VCaP (cell line): ENCODE results near the gene PRRT2.
"Not testable (repeated sequence)": the region's sequence is repeated elsewhere in the genome, so short reads cannot be mapped to it uniquely, and the experiment has no call there.

Experiments used
- H3K27ac ChIP-seq: fragments of 450-650 bp; 2 replicates; pipeline ENCODE4 v1.5.1; 2017
- TF ChIP-seq, protein P1 (sequence below): fragments of 450-650 bp; conservative IDR thresholded peaks from 2 replicates; pipeline ENCODE4 v1.5.1; 2017; ENCODE audit warnings: mild to moderate bottlenecking, moderate library complexity

PRRT2 gene

DNA sequence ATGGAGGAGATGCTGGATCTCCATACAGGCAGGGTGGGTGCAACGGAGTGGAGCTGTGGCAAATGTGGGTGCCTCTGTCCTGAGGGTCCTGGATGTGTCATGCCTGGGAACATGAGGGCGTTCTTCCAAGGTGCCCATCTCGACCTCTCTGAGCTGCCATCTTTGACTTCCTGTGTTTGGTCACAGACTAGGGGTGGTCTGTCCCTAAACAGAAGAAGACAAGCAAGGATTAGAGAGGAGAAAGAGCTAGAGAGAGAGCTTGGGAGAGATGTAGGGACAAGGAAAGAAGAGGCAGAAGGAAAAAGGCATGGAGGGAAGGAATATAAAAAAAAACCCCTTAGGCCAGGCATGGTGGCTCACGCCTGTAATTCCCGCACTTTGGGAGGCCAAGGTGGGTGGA lies 37.3 kb upstream of the PRRT2 start:
- no peak overlapping the region for H3K27ac ChIP-seq
- TF ChIP-seq, protein P1, sequence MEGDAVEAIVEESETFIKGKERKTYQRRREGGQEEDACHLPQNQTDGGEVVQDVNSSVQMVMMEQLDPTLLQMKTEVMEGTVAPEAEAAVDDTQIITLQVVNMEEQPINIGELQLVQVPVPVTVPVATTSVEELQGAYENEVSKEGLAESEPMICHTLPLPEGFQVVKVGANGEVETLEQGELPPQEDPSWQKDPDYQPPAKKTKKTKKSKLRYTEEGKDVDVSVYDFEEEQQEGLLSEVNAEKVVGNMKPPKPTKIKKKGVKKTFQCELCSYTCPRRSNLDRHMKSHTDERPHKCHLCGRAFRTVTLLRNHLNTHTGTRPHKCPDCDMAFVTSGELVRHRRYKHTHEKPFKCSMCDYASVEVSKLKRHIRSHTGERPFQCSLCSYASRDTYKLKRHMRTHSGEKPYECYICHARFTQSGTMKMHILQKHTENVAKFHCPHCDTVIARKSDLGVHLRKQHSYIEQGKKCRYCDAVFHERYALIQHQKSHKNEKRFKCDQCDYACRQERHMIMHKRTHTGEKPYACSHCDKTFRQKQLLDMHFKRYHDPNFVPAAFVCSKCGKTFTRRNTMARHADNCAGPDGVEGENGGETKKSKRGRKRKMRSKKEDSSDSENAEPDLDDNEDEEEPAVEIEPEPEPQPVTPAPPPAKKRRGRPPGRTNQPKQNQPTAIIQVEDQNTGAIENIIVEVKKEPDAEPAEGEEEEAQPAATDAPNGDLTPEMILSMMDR: no peak

DNA sequence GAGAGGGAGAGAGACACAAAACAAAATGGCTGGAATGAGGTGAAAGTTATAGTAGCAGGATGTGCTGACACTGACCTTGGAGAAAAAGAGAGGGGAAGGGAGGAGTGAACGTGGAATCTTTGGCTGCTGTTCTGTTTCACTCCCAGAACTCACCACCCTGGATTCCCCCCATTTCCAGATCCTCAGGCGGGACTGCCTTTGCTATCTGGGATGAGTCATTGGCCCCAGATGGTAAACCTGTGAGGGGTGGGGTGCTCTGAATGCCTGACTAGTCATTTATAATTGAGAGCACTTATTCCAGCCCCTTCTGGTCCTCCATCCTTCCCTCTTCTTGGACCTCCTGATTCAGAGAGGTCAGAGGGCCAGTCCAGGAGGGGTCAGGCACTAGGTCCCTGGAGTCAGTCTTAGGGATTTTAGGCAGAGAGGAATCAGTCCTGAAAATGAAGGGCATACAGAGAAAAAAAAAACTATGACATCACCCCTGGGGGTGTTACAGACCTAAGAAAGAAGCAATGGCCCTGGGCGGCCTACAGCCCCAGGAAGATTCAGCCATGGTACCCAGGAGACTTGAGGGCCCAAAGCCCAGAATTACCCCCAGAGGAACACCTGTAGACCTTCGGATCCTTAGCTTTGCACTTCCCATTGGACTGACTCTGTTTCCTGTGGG lies 36.1 kb upstream of the PRRT2 start:
- TF ChIP-seq, protein P1: no peak
- no peak overlapping the region for H3K27ac ChIP-seq

DNA sequence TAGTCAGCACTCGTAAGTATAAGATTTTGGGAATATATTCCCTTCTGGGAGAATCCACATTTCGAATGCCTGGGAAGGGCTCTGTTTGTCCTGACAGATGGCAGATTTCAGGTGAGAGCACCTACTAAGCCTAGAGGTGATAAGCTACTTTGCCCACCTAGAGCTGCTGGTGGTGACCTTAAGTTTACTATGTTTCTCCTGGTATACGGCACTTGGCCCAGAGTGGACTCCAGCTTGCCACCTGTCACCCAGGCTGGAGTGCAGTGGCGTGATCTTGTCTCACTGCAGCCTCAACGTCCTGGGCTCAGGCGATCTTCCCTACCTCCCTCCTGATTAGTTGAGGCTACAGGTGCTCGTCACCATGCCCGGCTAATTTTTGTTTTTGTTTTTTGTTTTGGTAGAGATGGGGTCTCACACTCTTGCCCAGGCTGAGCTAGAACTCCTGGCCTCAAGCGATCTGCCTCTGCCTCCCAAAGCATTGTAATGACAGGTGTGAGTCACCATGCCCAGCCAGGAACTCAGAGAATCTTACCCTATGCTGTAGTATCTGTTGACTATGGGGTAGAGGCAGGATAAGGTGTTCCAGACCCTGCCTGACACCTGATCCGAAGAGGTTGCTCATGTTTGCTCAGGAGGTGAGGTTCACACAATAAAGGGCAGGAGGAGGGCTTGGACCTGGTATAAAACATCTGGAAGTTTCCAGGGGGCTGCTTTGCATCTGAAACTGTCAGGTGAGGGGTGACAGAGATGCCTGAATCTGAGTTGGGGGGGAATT lies 34.2 kb upstream of the PRRT2 start, which contains the start of gene ZG16:
TSS of gene ZG16 (plus strand) at position 681 of the 775 bp plus-strand sequence. CDS start 1,011 bp downstream, outside the sequence.
- no peak within 1 kb of the TSS for H3K27ac ChIP-seq
- TF ChIP-seq, protein P1: no peak

DNA sequence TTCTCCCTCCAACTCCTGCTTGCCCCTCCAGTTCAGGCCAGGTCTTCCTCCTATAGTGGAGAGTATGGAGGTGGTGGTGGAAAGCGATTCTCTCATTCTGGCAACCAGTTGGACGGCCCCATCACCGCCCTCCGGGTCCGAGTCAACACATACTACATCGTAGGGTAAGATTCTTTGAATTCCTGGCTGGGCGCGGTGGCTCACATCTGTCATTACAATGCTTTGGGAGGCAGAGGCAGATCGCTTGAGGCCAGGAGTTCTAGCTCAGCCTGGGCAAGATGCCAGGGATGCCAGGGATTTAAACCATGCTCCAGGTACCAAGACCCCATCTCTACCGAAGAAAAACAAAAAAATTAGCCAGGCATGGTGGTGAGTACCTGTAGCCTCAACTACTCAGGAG lies 32.5 kb upstream of the PRRT2 start:
- no peak overlapping the region for H3K27ac ChIP-seq
- TF ChIP-seq, protein P1: no peak

DNA sequence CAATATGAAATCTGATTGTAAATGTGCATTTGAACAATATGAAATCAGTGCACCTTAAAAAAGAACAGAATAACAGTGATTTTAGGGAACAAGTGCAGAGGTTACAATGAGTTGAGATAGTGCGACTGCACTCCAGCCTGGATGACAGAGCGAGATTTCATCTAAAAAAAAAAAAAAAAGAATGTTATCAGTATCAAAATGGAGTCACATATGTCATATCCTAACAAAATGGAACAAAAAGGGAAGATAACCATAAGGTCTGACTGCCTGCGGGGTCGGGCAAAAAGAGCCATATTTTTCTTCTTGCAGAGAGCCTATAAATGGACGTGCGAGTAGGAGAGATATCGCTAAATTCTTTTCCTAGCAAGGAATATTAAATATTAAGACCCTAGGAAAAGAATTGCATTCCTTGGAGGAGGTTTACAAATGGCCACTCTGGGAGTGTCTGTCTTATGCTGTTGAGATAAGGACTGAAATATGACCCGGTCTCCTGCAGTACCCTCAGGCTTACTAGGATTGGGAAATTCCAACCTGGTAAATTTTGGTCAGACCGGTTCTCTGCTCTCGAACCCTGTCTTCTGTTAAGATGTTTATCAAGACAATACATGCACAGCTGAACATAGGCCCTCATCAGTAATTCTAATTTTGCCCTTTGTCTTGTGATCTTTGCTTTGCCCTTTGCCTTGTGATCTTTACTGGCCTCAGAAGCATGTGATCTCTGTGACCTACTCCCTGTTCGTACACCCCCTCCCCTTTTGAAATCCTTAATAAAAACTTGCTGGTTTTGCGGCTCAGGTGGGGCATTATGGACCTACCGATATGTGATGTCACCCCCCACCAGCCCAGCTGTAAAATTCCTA lies 28.7 kb upstream of the PRRT2 start:
- H3K27ac ChIP-seq: not testable (repeated sequence)

DNA sequence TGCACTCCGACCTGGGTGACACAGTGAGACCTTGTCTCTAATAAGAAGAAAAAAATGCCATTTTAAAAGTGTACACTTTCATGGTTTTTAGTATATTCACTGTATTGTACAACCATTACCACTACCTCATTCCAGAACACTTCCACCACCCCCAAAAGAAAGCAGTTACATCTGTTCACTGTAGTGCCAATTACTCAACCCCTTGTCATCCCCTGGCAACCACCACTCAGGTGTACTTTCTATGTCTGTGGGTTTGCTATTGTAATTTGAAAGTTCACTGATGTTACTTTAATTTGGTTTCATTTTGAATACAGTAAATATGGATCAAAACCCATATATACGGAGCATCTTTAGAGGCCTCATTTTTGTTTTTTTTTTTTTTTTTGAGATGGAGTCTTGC lies 27.8 kb upstream of the PRRT2 start:
- TF ChIP-seq, protein P1: no peak
- H3K27ac ChIP-seq: no peak overlapping the region

DNA sequence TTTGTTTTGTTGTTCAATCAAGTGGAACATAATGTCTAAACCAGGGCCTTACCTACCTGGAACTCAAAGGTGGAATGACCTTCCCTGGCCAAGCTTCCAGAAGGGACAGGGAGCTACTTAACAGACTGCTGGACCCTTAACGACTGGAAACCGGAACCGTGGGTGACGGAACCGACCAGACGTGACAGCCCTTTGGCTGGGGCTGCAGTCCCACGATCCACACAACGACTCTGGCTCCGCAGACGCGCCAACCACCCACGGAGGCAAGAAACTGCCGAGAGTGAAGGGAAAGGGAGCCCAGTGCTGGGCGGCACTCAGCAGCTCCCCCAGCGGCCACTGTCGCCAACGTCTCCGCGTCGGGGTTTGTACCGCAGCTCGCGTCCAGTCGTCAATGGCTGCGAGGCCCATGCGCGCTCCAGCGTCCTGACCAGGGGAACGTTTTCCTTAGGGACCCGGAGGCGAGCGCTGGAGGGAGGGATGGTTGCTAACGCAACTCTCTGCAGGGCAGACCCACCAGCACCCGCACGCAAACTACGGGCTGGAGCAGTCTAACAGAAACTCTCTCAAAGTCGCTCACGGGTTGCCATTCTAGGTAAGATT lies 27.0 kb upstream of the PRRT2 start:
- TF ChIP-seq, protein P1: no peak
- H3K27ac ChIP-seq: no peak overlapping the region

DNA sequence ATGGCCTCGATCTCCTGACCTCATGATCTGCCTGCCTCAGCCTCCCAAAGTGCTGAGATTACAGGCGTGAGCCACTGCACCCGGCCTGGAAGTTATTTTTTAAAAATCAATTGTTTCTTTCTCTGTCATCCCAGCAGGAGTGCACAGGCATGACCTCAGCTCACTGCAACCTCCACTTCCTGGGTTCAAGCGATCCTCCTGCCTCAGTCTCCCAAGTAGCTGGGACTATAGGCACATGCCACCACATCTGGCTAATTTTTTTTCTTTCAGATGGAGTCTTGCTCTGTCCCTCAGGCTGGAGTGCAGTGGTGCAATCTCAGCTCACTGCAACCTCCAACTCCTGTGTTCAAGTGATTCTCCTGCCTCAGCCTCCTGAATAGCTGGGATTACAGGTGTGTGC lies 24.8 kb upstream of the PRRT2 start:
- H3K27ac ChIP-seq: not testable (repeated sequence)
